Activated naive CD8-positive, alpha-beta T cell treated with anti-CD3 and anti-CD28 coated beads for 36 hours (primary cell): Measurements from ENCODE around the gene SULT1C4. TPM values are rescaled to one million over a fixed set of nuclear protein-coding genes. Genes with fewer than 3 reads are reported as not detected.
A peak's percentile ranks its signal among the peaks of the same experiment; 100 is the strongest.
"Not testable (repeated sequence)": the region's sequence is repeated elsewhere in the genome, so short reads cannot be mapped to it uniquely, and the experiment has no call there.

Experiments
- DNase-seq: peaks from one replicate; pipeline ENCODE4 v3.0.0; 2021
- H3K27ac Mint-ChIP-seq: one replicate; pipeline ENCODE4 v1.8.0; 2022; ENCODE audit warnings: mild to moderate bottlenecking, moderate library complexity, mixed read lengths
- H3K27me3 Mint-ChIP-seq: one replicate; pipeline ENCODE4 v1.8.0; 2022; ENCODE audit warnings: mild to moderate bottlenecking, mixed read lengths
- H3K36me3 Mint-ChIP-seq: one replicate; pipeline ENCODE4 v1.8.0; 2021; ENCODE audit warnings: mild to moderate bottlenecking, mixed read lengths
- H3K4me1 Mint-ChIP-seq: one replicate; pipeline ENCODE4 v1.8.0; 2021; ENCODE audit warnings: mixed read lengths
- H3K4me3 Mint-ChIP-seq: one replicate; pipeline ENCODE4 v1.8.0; 2022; ENCODE audit warnings: mild to moderate bottlenecking, moderate library complexity, mixed read lengths
- H3K9me3 Mint-ChIP-seq: one replicate; pipeline ENCODE4 v1.8.0; 2022; ENCODE audit warnings: mixed read lengths
- total RNA-seq, 2 experiments: library from RNA; stranded (reverse); gene quantifications; one replicate each; pipeline ENCODE4 v1.2.3, GENCODE V29; 2021

Gene SULT1C4
- not detected for total RNA-seq

DNA sequence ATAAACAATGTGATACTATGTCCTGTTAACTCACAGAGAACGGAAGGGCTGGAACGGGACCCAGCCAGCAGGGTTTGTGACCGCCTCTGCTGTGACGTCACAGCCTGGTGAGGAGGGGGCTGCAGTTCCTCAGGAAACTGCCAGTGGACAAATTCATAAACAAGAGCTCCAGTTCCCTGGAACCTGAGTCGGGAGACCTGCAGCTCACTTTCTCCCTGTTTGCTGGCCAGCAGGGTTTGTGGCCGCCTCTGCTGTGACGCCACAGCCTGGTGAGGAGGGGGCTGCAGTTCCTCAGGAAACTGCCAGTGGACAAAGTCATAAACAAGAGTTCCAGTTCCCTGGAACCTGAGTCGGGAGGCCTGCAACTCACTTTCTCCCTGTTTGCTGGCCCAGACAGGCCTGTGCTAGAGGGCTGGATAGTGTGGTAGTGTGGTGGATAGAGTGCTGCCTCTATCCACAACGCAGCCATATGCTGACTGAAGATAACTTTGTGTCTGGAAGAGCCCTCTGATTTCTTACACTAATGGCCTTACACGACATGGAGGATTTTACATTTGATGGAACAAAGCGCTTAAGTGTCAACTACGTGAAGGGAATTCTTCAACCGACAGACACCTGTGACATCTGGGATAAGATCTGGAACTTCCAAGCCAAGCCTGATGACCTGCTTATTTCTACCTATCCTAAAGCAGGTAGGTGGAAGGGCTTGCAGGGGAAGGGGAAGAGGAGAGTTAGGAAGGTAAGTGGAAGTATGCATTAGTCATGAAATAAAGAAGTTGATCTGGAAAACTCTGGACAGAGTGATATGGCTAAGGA, at the start of gene SULT1C4:
TSS of gene SULT1C4 (plus strand) at position 140 of the 816 bp plus-strand sequence. CDS start at position 524, 384 bp downstream.
- Mint-ChIP-seq H3K4me1 (peaks cover 1% of the 10 kb centered on the region), H3K4me3 (no peak within 1 kb of the TSS), H3K27me3 (peaks cover 17% of the 10 kb centered on the region), H3K9me3 (no peaks in the 10 kb centered on the region), H3K36me3 (no peaks in the 10 kb centered on the region), H3K27ac (no peak within 1 kb of the TSS)
- no peak for DNase-seq

DNA sequence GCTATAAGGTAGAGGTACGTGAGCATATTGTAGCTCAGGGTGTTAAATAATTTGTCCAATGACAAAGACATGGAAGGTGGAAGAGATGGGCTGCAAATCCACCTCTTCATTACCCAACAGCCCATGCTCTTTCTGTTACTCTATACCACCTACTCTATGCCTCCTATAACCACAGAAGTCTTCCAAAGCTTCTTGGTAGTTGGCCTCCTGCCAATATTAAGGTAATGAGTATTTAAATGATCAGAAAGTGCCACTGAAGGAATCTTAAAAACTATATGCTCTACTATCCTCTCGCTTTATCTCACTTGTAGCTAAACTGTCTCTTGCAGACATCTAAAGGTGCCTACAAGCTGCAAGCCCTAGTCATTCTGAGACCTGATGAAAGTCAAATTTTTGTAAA, 48.0 kb upstream of the SULT1C4 start:
- DNase-seq: no peak
- Mint-ChIP-seq H3K27ac (no peak overlapping the region), H3K9me3 (no peaks in the 10 kb centered on the region), H3K36me3 (no peaks in the 10 kb centered on the region), H3K4me1 (no peaks in the 10 kb centered on the region), H3K27me3 (no peaks in the 10 kb centered on the region), H3K4me3 (no peak overlapping the region)

DNA sequence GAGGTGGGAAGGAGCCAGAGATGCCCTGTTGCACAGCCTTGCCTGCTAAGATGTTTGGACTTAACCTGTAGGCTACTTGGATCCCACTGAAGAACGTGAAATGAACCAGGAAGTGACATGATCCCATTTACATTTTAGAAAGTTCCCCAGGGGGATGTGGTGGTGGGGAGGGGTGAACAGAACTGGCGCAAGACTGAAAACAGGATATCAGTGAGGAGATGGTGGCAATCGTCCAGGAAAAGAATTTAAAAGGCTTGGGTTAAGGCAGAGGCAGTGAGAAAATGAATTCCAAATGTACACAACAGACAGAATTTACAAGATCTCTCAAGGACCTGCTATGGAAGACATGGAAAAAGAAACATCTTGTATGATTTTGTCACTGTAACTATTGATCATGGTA, 46.8 kb upstream of the SULT1C4 start:
- DNase-seq: no peak
- Mint-ChIP-seq H3K36me3 (no peaks in the 10 kb centered on the region), H3K4me1 (no peaks in the 10 kb centered on the region), H3K27me3 (no peaks in the 10 kb centered on the region), H3K4me3 (no peak overlapping the region), H3K9me3 (no peaks in the 10 kb centered on the region), H3K27ac (no peak overlapping the region)

DNA sequence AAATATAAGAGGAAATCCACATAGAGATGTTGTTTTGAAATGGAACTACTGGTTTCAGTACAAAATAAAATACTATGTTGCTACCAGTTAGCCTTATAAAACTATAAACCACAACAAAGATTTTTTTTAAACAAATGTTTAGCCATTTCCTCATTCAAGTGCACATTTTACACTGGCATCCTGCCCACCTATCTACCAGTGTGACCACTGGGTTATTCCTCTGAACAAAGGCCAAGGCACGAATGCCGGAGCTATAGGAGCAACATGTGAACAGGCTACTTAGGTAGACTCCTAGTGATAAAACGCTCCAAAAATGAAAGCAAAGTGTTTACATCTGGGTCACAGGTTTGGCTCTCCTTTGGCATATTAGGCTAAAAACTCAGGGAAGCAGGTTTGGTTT, 31.8 kb upstream of the SULT1C4 start:
- H3K27ac Mint-ChIP-seq: no peak overlapping the region
- no peak for DNase-seq
- H3K36me3 Mint-ChIP-seq: no peaks in the 10 kb centered on the region
- no peaks in the 10 kb centered on the region for H3K9me3 Mint-ChIP-seq
- peaks cover 6% of the 10 kb centered on the region for H3K27me3 Mint-ChIP-seq
- H3K4me3 Mint-ChIP-seq: no peak overlapping the region
- no peaks in the 10 kb centered on the region for H3K4me1 Mint-ChIP-seq

DNA sequence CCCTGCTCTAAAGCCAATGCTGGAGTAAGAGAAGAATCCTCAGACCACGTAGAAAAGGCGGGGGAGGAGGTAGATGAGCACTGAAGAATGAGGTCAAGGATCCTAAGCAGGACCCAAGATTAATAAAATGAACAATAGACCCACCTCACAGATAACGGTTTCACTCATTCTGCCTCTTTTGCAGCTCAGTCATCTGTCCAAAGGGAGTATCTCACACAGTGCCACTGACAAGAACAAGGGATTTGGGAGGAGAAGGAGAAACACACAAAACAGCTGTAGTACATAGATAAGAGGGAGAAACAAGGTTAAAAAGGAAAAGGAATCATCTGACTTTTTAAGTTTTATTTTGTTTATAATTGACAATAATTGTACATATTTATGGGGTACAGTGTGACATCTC, 30.9 kb upstream of the SULT1C4 start:
- Mint-ChIP-seq H3K4me3 (no peak overlapping the region), H3K9me3 (no peaks in the 10 kb centered on the region), H3K4me1 (no peaks in the 10 kb centered on the region), H3K36me3 (no peaks in the 10 kb centered on the region), H3K27me3 (peaks cover 6% of the 10 kb centered on the region), H3K27ac (no peak overlapping the region)
- DNase-seq: no peak

DNA sequence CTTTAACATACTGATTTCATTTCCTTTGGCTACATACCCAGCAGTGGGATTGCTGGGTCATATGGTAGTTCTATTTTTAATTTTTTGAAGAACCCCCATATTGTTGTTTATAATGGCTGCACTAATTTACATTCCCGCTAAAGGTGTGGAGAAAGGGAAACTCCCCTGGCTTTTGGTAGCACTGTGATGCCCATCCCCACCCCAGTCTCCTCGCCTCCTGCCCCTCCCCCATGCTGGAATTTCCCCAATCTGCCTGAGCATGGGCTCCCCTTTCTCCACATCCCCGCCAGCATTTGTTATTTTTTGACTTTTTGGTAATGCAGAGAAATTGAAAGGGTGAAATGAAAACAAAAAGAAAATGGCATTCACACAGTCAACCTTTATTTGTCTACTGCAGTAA, 30.0 kb upstream of the SULT1C4 start:
- Mint-ChIP-seq H3K9me3 (no peaks in the 10 kb centered on the region), H3K36me3 (no peaks in the 10 kb centered on the region), H3K4me3 (no peak overlapping the region), H3K4me1 (no peaks in the 10 kb centered on the region), H3K27me3 (peaks cover 6% of the 10 kb centered on the region), H3K27ac (no peak overlapping the region)
- DNase-seq: no peak

DNA sequence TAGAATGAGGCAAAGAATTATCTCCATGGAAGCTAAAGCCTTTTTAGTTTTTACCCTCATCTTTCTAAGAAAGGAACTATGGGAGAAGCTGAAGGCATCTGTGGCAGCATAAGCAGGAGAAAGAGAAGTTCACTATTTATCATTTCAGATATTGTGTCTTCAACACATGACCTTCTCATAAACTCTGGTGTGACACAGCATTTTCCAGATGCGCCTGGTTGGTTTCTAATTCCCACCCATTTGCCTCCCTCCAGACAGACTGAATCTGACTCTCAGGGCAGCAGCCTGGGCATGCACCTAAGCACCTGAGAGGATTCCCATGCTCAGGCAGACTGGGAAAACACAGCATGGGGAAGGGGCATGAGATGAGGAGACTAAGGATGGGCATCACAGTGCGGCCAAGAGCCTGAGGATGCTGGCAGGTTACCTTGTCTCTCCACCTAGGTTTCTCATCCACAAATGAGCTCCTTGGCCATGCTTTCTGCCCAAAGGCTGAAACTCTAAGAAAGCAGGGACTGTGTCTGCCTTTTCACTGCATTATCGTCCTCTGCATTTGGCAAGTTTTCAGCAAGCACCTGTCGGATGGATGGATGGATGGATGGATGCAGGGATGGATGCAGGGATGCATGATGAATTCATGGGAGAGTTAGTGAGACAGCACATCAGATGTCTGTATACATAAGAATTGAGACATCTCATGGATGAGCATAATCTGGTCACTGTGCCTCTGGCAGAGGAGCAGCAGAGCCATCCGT, 28.8 kb upstream of the SULT1C4 start:
- no peak overlapping the region for H3K27ac Mint-ChIP-seq
- peaks cover 6% of the 10 kb centered on the region for H3K27me3 Mint-ChIP-seq
- H3K36me3 Mint-ChIP-seq: no peaks in the 10 kb centered on the region
- DNase-seq: no peak
- no peaks in the 10 kb centered on the region for H3K9me3 Mint-ChIP-seq
- no peak overlapping the region for H3K4me3 Mint-ChIP-seq
- no peaks in the 10 kb centered on the region for H3K4me1 Mint-ChIP-seq

DNA sequence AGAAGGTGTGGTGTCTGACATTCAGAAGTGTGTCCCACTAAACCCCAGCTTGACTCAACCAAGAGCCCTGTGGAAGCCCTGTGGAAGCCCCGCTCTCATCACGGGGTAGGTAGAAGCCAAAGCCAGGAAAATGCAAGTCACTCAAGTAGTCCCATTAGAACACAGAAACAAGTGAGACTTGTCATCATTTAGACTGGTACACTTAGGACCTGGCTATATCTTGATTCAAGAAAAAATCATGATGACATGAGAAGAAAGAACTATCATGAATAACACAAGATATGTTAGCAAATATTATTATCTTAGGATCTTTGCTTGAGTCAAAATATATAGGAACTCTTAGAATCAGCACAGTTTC, 28.2 kb upstream of the SULT1C4 start:
- Mint-ChIP-seq H3K27me3 (peaks cover 6% of the 10 kb centered on the region), H3K27ac (no peak overlapping the region), H3K36me3 (no peaks in the 10 kb centered on the region), H3K4me1 (no peaks in the 10 kb centered on the region), H3K9me3 (no peaks in the 10 kb centered on the region), H3K4me3 (no peak overlapping the region)
- DNase-seq: no peak

DNA sequence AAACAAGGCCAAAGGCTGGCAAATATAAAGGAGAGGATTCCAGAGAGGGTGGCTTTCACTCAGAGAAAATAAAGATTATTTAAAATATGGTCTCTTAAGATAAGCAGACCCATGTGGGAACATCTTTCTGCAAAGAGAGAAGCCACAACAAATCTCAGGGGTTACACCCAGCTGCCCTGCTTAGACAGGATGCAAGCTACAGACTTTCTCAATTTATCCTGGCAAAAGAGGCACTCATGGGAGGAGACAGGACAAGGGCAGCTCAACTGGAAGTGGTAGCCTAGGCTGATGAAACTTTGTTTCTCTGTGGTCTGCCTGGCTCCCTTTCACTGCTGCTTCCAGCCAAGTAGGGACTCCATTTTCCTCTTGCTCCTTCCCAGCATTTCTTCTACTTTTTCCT, 25.9 kb upstream of the SULT1C4 start:
- no peak overlapping the region for H3K4me3 Mint-ChIP-seq
- no peaks in the 10 kb centered on the region for H3K36me3 Mint-ChIP-seq
- H3K4me1 Mint-ChIP-seq: no peaks in the 10 kb centered on the region
- peaks cover 6% of the 10 kb centered on the region for H3K27me3 Mint-ChIP-seq
- H3K9me3 Mint-ChIP-seq: no peaks in the 10 kb centered on the region
- DNase-seq: no peak
- H3K27ac Mint-ChIP-seq: no peak overlapping the region

DNA sequence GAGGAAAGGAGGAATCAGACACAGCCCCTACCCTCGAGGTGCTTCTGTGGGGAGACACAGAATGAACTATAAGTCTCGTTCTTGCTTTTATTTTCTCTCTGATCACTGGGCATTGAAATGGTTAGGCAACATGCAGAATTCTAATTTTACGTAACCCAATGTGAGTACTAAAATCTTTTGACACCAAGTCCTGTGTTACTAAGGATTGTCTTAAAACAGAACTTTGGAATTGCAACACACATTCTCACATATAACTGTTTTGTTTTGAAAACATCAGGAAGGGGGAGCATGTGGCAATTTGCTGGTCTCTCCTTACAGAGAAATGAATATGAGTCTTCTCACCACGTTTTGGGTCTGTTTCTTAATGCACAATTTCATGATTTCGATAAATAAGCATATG, 23.6 kb upstream of the SULT1C4 start:
- H3K36me3 Mint-ChIP-seq: no peaks in the 10 kb centered on the region
- H3K27me3 Mint-ChIP-seq: peaks cover 19% of the 10 kb centered on the region
- no peak overlapping the region for H3K27ac Mint-ChIP-seq
- no peak overlapping the region for H3K4me3 Mint-ChIP-seq
- peaks cover under 1% of the 10 kb centered on the region for H3K4me1 Mint-ChIP-seq
- DNase-seq: no peak
- no peaks in the 10 kb centered on the region for H3K9me3 Mint-ChIP-seq

DNA sequence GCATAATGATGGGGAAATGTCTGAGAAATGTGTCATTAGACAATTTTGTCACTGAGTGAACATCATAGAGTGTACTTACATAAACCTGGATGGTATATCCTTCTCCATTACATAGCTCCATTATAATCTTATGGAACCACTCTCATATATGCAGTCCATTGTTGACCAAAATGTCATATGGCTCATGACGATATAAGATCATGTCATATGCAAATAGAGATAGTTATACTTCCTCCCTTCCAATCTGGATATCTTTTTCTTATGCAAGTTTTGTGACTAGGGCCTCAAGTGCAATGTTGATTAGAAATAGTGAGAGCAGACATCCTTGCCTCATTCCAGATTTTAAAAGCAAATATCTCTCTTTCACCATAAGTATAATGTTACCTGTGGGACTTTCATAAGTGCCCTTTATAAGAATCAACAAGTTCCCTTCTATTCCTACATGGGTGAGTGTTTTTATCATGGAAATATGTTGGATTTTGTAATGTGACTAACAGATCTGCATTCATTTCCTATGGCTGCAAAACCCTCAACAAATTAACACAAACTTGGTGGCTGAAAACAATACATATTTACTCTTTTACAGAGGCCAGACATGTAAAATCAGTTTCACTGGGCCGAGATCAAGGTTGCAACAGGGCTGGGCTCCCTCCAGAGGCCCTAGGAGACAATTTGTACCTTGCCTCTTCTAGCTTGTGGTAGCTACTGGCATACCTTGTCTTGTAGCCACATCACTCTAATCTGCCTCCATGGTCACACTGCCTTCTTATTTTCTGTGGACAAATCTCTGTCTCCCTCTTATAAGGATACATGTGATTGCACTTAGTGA, 21.6 kb upstream of the SULT1C4 start:
- DNase-seq: no peak
- no peaks in the 10 kb centered on the region for H3K9me3 Mint-ChIP-seq
- peaks cover 3% of the 10 kb centered on the region for H3K4me1 Mint-ChIP-seq
- no peak overlapping the region for H3K4me3 Mint-ChIP-seq
- H3K36me3 Mint-ChIP-seq: no peaks in the 10 kb centered on the region
- H3K27me3 Mint-ChIP-seq: peaks cover 19% of the 10 kb centered on the region
- no peak overlapping the region for H3K27ac Mint-ChIP-seq

DNA sequence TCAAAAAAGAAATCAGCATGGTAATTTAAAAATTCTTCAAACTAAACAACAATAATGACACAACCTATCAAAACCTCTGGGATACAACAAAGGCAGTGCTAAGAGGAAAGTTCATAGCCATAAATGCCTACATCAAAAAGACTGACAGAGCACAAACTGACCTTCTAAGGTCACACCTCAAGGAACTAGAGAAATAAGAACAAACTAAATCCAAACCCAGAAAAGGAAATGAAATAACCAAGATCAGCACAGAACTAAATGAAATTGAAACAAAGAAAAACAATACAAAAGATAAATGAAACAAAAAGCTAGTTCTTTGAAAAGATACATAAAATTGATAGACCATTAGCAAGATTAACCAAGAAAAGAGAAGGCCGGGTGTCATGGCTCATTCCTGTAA, 18.4 kb upstream of the SULT1C4 start:
- not testable (repeated sequence) for DNase-seq, H3K4me1 Mint-ChIP-seq, H3K27ac Mint-ChIP-seq, H3K36me3 Mint-ChIP-seq, H3K9me3 Mint-ChIP-seq, H3K4me3 Mint-ChIP-seq
- H3K27me3 Mint-ChIP-seq: peaks cover 25% of the 10 kb centered on the region

DNA sequence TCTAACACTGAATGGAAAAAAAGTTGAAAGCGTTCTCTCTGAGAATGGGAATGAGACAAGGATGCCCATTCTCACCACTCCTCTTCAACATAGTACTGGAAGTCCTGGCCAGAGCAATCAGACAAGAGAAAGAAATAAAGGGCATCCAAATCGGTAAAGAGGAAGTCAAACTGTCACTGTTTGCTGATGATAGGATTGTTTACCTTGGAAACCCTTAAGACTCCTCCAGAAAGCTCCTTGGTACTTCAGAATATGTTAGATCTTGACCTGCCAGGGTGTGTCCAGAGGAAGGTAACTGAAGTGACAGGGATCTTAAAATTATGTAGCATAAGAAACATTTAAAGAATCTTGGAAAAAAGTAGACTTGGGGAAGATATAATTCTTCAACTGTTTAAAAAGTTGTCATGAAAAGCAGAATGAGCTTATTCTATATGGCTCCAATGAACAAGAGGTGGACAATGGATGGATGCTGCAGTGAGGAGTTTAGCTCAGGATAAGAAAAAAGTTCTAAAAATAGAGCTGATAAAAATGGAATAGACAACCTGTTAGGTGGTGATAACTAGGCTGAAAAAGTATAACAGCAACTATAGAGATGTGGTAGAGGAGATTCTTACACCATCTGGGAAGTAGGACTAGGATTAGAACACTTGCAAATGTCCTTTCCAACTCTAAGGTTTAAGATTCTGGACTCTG, 16.8 kb upstream of the SULT1C4 start:
- no peak for DNase-seq
- peaks cover 25% of the 10 kb centered on the region for H3K27me3 Mint-ChIP-seq
- H3K36me3 Mint-ChIP-seq: no peaks in the 10 kb centered on the region
- no peaks in the 10 kb centered on the region for H3K9me3 Mint-ChIP-seq
- no peak overlapping the region for H3K27ac Mint-ChIP-seq
- H3K4me1 Mint-ChIP-seq: peaks cover 7% of the 10 kb centered on the region
- H3K4me3 Mint-ChIP-seq: no peak overlapping the region

DNA sequence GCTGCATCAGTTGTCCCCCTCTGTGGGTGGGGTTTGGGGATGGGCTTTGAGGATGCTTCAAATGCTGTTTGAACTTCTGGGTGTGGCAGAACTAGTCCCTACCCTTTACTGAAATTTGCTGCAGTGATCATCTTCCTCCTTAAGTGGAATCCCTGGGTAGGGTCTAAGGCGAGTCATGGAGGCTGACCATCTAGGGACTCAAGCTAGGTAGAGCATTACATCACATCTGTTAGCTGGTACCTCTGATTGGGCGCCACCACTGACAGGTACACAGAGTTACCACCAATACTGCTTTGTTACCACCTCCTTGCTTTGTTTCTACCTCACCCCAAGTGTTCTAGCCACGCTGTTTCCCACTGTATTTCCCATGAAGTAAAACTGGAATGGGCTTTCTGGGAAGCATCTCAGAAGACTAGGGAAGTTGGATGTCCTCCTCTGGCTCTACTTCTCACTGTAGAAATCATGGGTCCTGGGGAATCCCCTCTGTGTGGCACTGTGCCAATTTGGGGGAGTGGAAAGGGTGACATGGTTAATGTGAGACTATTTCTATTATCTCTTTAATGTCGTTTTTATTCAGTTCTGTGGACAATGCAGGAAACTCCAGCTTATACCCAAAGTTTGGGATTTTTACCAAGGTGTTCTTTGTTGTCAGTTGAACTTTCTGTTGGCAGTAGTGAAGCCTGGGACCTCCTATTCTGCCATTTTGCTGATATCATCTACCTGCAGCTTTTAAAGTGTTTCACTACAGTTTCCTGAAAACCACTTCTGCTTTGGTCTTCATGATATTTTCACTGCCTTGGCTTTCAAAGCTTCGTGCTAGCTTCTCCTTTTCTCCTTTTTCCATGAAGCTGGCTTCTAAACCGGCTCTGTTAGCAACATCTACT, 14.5 kb upstream of the SULT1C4 start:
- peaks cover 16% of the 10 kb centered on the region for H3K27me3 Mint-ChIP-seq
- peak; percentile 14 for DNase-seq
- H3K27ac Mint-ChIP-seq: no peak overlapping the region
- peaks cover 7% of the 10 kb centered on the region for H3K4me1 Mint-ChIP-seq
- no peak overlapping the region for H3K4me3 Mint-ChIP-seq
- no peaks in the 10 kb centered on the region for H3K9me3 Mint-ChIP-seq
- no peaks in the 10 kb centered on the region for H3K36me3 Mint-ChIP-seq
